Gastroesophageal sphincter (tissue), 4 donors: Measurements from ENCODE around the gene CDK18. TPM values are rescaled to one million over a fixed set of nuclear protein-coding genes. Genes with fewer than 3 reads are reported as not detected.
A peak's percentile ranks its signal among the peaks of the same experiment; 100 is the strongest.

ENCODE experiments used
- ATAC-seq: fragments of 150-250 bp; one replicate; pipeline ENCODE4 v1.9.1; 2016; ENCODE audit warnings: mild to moderate bottlenecking, moderate library complexity
- H3K27ac ChIP-seq, 4 donors: fragments of 200-600 bp; sonication (generic) in 3 of 4; 1 replicate in 3 of 4; 2 replicates in 1 of 4; pipeline ENCODE4 v1.5.1; 2016 to 2019
- H3K27me3 ChIP-seq: fragments of 200-600 bp; sonication (generic); one replicate; pipeline ENCODE4 v1.5.1; 2019
- H3K36me3 ChIP-seq, 2 donors: fragments of 200-600 bp; sonication (generic); one replicate each; pipeline ENCODE4 v1.5.1; 2019; ENCODE audit warnings: control low read depth in 1 of 2
- H3K4me1 ChIP-seq, 3 donors: fragments of 200-600 bp; sonication (generic); 1 replicate in 2 of 3; 2 replicates in 1 of 3; pipeline ENCODE4 v1.5.1; 2016 to 2019; ENCODE audit warnings: control low read depth in 2 of 3
- H3K4me3 ChIP-seq, 2 donors: fragments of 200-600 bp; sonication (generic); one replicate each; pipeline ENCODE4 v1.5.1; 2019; ENCODE audit warnings: mild to moderate bottlenecking in 1 of 2, moderate library complexity in 1 of 2
- H3K9me3 ChIP-seq, 3 donors: fragments of 200-600 bp; sonication (generic); one replicate each; pipeline ENCODE4 v1.5.1; 2017 to 2019; ENCODE audit warnings: control low read depth in 2 of 3
- EP300 ChIP-seq: sonication (generic); formaldehyde crosslinking; IDR thresholded peaks from one replicate; pipeline ENCODE4 v1.6.1; 2017; ENCODE audit warnings: antibody characterized with exemption, mild to moderate bottlenecking
- POLR2A ChIP-seq, 2 donors: fragments of 450-650 bp; IDR thresholded peaks; one replicate each; pipeline ENCODE4 v1.6.1; 2017; ENCODE audit warnings: antibody characterized with exemption in 2 of 2, mild to moderate bottlenecking in 2 of 2, moderate library complexity in 1 of 2
- POLR2AphosphoS5 ChIP-seq: sonication (generic); formaldehyde crosslinking; IDR thresholded peaks from one replicate; pipeline ENCODE4 v1.6.1; 2017; ENCODE audit warnings: antibody characterized with exemption
- WGBS, 2 donors: methylation state at CpG; one replicate each; pipeline ENCODE4 v1.1.5; 2018; ENCODE audit warnings: low coverage in 1 of 2; 5-methylcytosine and 5-hydroxymethylcytosine counted together
- total RNA-seq, 4 donors: library from RNA; depleted of rRNA; stranded (reverse); fragments of >200 nt; gene quantifications; one replicate each; pipeline ENCODE4 v1.1.0, GENCODE V29; 2016
- TF ChIP-seq, protein P1 (sequence below), 4 experiments: fragments of 200-600 bp in 2 of 4; fragments of 450-650 bp in 2 of 4; sonication (generic) in 1 of 4; IDR thresholded peaks; one replicate each; pipeline ENCODE4 v1.5.1; 2017 to 2019; ENCODE audit warnings: antibody characterized with exemption in 4 of 4, mild to moderate bottlenecking in 2 of 4, moderate library complexity in 2 of 4

Gene CDK18
- total RNA-seq, 4 donors from 2014 or later: 5.1 to 13.7 (median 6.3) TPM

DNA sequence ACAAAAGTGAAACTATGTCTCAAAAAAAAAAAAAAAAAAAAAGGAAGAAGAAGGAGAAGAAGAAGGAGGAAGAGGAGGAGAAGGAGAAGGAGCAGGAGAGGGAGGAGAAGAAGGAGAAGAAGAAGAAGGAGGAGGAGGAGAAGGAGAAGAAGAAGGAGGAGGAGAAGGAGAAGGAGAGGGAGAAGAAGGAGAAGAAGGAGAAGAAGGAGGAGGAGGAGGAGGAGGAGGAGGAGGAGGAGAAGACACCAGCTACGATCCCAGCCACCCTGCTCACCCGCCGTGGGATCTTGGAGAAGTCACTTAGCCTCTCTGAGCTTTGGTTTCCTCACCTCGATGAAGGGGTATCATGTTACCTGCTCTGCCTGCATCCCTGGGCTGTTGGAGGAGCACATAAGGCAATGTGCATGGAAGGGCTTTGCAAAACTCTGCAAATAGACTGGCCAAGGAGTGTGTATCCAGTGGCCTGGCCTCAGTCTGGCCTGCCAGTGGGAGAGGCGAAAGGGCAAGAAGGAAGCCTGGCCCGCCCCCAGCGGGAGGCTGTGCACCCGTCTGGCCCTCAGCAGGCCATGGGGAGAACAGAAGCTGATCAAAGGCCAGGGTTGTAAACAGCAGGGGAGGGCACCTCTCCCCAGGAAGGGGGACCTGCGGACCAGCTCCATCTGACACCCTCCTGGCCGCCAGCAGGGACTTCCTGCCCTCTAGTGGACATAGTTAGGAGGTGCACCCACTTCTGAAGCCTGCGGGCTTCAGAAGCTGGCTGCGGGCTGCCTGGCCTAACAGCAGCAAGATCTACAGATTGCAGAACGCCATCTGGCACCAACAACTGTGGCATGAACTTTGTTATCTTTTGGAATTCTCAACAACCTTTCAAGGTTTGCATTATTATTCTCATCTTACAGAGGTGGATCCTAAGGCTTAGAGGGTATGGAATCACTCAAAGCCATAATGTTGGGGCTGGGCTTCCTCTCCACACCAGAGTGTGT lies 19.2 kb upstream of the CDK18 start:
- Histone ChIP-seq H3K9me3 (no peaks in the 10 kb centered on the region), H3K27ac (no peak overlapping the region), H3K36me3 (no peaks in the 10 kb centered on the region), H3K27me3 (peaks cover 71% of the 10 kb centered on the region), H3K4me1 (peaks cover 0 to 5% (median 0%) of the 10 kb centered on the region in 3 donors), H3K4me3 (no peak overlapping the region)
- TF ChIP-seq, protein P1, sequence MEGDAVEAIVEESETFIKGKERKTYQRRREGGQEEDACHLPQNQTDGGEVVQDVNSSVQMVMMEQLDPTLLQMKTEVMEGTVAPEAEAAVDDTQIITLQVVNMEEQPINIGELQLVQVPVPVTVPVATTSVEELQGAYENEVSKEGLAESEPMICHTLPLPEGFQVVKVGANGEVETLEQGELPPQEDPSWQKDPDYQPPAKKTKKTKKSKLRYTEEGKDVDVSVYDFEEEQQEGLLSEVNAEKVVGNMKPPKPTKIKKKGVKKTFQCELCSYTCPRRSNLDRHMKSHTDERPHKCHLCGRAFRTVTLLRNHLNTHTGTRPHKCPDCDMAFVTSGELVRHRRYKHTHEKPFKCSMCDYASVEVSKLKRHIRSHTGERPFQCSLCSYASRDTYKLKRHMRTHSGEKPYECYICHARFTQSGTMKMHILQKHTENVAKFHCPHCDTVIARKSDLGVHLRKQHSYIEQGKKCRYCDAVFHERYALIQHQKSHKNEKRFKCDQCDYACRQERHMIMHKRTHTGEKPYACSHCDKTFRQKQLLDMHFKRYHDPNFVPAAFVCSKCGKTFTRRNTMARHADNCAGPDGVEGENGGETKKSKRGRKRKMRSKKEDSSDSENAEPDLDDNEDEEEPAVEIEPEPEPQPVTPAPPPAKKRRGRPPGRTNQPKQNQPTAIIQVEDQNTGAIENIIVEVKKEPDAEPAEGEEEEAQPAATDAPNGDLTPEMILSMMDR (IDR thresholded peaks at IDR 0.05): peak; percentile 86 to 97 (median 90)
- TF ChIP-seq EP300: no peak
- 71 to 81% methylated on average over 3 to 4 of the region's 13 CpGs for WGBS, 2 donors
- ATAC-seq: peak; percentile 61

DNA sequence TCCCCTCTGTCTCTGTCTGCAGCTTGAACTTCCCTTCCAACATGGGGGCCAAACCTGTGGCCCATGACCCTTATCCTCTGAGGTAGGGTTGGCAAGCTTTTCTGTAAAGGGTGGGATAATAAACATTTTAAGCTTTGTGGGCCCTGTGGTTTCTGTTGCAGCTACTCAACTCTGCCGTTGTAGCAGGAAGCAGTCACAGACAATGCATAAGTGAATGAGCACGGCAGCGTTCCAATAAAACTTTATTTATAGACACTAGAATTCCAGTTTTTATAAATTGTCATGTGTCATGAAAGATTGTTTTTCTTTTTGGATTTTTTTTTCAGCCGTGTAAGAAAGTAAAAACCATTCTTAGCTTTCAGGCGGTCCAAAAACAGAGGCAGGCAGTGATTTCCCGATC lies 18.2 kb upstream of the CDK18 start:
- Histone ChIP-seq H3K27me3 (peaks cover 61% of the 10 kb centered on the region), H3K27ac (no peak overlapping the region), H3K4me1 (peaks cover 0 to 5% (median 0%) of the 10 kb centered on the region in 3 donors), H3K9me3 (no peaks in the 10 kb centered on the region), H3K36me3 (no peaks in the 10 kb centered on the region), H3K4me3 (no peak overlapping the region)
- no peak for ATAC-seq
- WGBS, 2 donors: 92 to 98% methylated on average over 5 to 6 of the region's 6 CpGs
- no peak for TF ChIP-seq POLR2A (IDR thresholded peaks at IDR 0.05)
- TF ChIP-seq EP300: no peak
- no peak for TF ChIP-seq POLR2AphosphoS5
- TF ChIP-seq, protein P1 (IDR thresholded peaks at IDR 0.05): no peak

DNA sequence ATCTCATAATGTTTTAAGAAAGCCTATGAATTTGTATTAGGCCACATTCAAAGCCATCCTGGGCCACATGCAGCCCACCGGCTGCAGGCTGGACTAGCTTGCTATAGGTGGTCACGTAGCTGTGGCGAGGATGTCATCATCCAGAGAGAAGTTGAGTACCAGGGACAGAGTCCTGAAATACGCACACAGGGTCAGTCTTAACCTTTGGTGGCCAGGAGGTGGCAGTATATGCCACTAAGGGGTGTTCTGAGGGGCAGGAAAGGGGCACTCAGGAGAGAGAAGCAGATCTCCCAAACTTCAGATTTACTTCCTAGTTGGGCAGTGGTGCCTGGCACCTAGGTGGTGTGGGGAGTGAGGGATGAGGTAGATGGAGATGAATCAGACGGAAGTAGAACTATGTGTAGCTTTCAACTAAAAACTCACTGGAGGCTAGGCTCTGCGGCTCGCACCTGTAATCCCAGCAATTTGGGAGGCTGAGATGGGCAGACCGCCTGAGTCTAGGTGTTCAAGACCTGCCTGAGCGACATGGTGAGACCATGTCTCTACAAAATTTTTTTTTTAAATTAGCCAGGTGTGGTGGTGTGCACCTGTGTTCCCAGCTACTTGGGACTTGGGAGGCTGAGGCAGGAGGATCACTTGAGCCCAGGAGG lies 16.3 kb upstream of the CDK18 start:
- peak; percentile 57 for ATAC-seq
- no peak overlapping the region for H3K4me3 ChIP-seq
- no peaks in the 10 kb centered on the region for H3K9me3 ChIP-seq
- no peak for TF ChIP-seq POLR2A (IDR thresholded peaks at IDR 0.05)
- TF ChIP-seq, protein P1 (IDR thresholded peaks at IDR 0.05): peak in 3 of 4 experiments; percentile 64 to 85 (median 64)
- 11 to 47% methylated on average over 4 to 8 of the region's 9 CpGs for WGBS, 2 donors
- H3K4me1 ChIP-seq: peaks cover 0 to 20% (median 5%) of the 10 kb centered on the region in 3 donors
- H3K27me3 ChIP-seq: peaks cover 56% of the 10 kb centered on the region
- no peaks in the 10 kb centered on the region for H3K36me3 ChIP-seq
- H3K27ac ChIP-seq: no peak overlapping the region

DNA sequence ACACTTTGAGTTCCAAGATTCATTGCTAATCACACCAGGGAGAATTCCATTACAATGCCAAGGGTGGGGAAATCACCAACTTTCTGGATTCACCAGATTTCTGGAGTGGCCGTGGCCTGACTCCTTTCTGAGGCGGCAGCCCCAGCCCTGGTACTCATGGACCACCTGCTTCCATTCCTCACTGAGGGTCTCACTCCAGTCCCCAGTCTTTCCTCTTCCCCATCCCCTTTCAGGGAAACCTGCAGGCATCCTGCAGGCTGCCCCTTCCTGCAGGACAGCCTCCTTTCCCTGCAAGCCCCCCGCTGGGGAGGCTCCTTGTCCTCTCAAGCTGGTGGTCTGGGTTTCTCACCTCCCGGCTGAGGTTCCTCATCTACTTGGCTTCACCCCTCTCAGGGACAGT lies 12.7 kb upstream of the CDK18 start:
- no peak for ATAC-seq
- Histone ChIP-seq H3K4me1 (peaks cover 0 to 30% (median 8%) of the 10 kb centered on the region in 3 donors), H3K27ac (no peak overlapping the region), H3K27me3 (peaks cover 31% of the 10 kb centered on the region), H3K36me3 (no peaks in the 10 kb centered on the region), H3K4me3 (no peak overlapping the region), H3K9me3 (no peaks in the 10 kb centered on the region)
- 89% methylated on average over 2 of the region's 4 CpGs; no CpG with 5 or more reads in 1 of the 2 donors for WGBS, 2 donors
- TF ChIP-seq POLR2AphosphoS5 (no peak), POLR2A (IDR thresholded peaks at IDR 0.05) (no peak), EP300 (no peak)
- TF ChIP-seq, protein P1 (IDR thresholded peaks at IDR 0.05): no peak
